ENCODE measurements around the gene RNF5. TPM values are rescaled to one million over a fixed set of nuclear protein-coding genes. Genes with fewer than 3 reads are reported as not detected.

RNF5 gene
- total and polyA plus RNA-seq, 9 of the 15 experiments (the other 6 are each of a cell fraction or from before 2014, with no cell fraction given) = 62.2 to 245 (median 129) TPM

DNA sequence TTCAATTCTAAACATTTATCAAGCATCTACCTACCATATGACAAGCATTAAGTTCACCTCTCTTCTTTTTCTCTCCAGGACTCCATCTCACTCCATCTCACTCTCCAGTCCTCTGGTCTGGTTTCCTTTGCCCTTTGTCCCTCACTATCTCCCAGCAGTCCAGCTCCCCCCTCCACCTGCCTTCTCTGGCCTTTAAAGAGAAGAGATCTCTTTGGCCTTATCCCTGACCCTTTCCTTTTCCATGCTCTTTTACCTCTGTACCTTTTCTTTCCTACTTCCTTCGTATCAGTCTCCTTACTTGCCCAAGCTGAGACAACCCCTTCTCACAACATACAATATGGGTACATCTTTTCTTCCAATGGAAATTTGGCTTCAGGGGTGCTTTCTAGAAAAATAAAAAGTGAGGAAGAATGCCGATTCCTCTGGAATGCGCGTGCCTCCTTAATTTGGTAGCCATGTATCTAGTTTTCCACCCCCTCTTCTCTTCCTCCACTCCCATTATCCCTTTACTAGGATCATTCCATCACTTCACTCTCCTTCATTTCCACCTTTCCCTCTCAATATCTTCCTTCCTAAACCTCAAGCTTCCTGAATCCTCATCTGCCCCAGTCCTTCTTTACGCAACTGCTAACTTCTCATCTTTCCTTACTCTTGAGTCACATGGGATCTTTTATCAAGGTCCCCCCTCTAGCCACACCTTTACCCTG, 1.6 kb upstream of the RNF5 start (continued):
- TF ChIP-seq, protein P1, sequence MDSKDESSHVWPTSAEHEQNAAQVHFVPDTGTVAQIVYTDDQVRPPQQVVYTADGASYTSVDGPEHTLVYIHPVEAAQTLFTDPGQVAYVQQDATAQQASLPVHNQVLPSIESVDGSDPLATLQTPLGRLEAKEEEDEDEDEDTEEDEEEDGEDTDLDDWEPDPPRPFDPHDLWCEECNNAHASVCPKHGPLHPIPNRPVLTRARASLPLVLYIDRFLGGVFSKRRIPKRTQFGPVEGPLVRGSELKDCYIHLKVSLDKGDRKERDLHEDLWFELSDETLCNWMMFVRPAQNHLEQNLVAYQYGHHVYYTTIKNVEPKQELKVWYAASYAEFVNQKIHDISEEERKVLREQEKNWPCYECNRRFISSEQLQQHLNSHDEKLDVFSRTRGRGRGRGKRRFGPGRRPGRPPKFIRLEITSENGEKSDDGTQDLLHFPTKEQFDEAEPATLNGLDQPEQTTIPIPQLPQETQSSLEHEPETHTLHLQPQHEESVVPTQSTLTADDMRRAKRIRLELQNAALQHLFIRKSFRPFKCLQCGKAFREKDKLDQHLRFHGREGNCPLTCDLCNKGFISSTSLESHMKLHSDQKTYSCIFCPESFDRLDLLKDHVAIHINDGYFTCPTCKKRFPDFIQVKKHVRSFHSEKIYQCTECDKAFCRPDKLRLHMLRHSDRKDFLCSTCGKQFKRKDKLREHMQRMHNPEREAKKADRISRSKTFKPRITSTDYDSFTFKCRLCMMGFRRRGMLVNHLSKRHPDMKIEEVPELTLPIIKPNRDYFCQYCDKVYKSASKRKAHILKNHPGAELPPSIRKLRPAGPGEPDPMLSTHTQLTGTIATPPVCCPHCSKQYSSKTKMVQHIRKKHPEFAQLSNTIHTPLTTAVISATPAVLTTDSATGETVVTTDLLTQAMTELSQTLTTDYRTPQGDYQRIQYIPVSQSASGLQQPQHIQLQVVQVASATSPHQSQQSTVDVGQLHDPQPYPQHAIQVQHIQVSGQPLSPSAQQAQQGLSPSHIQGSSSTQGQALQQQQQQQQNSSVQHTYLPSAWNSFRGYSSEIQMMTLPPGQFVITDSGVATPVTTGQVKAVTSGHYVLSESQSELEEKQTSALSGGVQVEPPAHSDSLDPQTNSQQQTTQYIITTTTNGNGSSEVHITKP (IDR thresholded peaks at IDR 0.05; ENCODE audit: partially characterized antibody) = peak; percentile 39
- TF ChIP-seq MTA2 (IDR thresholded peaks at IDR 0.05; ENCODE audit: low read depth) (peak; percentile 34), MTA1 (IDR thresholded peaks at IDR 0.05; ENCODE audit: borderline replicate concordance) (peak; percentile 57; the same call in 1 of the 2 replicates), SLC30A9 (CRISPR knock-in tag; IDR thresholded peaks at IDR 0.05) (no peak), SMARCA5 (IDR thresholded peaks at IDR 0.05) (peak; percentile 11; the same call in 1 of the 2 replicates), GABPB1 (CRISPR knock-in tag; IDR thresholded peaks at IDR 0.05) (no peak), GATA2 (CRISPR knock-in tag; IDR thresholded peaks at IDR 0.05) (0 out of 2 replicates have a peak, but pooled peaks have one; percentile 8), PHB2 (IDR thresholded peaks at IDR 0.05; ENCODE audit: low read depth) (peak; percentile 77), BACH1 (tag; IDR thresholded peaks at IDR 0.05) (no peak), MYBL2 (IDR thresholded peaks at IDR 0.05; ENCODE audit: low read depth) (no peak), MYBL2 (CRISPR knock-in tag; IDR thresholded peaks at IDR 0.05; ENCODE audit: borderline replicate concordance) (no peak), LEF1 (IDR thresholded peaks at IDR 0.05) (no peak), FUS (optimal IDR thresholded peaks at IDR 0.05; ENCODE audit: low read depth, low read length) (no peak)
- TF ChIP-seq, protein P2, sequence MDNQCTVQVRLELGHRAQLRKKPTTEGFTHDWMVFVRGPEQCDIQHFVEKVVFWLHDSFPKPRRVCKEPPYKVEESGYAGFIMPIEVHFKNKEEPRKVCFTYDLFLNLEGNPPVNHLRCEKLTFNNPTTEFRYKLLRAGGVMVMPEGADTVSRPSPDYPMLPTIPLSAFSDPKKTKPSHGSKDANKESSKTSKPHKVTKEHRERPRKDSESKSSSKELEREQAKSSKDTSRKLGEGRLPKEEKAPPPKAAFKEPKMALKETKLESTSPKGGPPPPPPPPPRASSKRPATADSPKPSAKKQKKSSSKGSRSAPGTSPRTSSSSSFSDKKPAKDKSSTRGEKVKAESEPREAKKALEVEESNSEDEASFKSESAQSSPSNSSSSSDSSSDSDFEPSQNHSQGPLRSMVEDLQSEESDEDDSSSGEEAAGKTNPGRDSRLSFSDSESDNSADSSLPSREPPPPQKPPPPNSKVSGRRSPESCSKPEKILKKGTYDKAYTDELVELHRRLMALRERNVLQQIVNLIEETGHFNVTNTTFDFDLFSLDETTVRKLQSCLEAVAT (IDR thresholded peaks at IDR 0.05) = peak; percentile 69 to 71; a peak in 2 of 4 replicates
- TF ChIP-seq, protein P3, sequence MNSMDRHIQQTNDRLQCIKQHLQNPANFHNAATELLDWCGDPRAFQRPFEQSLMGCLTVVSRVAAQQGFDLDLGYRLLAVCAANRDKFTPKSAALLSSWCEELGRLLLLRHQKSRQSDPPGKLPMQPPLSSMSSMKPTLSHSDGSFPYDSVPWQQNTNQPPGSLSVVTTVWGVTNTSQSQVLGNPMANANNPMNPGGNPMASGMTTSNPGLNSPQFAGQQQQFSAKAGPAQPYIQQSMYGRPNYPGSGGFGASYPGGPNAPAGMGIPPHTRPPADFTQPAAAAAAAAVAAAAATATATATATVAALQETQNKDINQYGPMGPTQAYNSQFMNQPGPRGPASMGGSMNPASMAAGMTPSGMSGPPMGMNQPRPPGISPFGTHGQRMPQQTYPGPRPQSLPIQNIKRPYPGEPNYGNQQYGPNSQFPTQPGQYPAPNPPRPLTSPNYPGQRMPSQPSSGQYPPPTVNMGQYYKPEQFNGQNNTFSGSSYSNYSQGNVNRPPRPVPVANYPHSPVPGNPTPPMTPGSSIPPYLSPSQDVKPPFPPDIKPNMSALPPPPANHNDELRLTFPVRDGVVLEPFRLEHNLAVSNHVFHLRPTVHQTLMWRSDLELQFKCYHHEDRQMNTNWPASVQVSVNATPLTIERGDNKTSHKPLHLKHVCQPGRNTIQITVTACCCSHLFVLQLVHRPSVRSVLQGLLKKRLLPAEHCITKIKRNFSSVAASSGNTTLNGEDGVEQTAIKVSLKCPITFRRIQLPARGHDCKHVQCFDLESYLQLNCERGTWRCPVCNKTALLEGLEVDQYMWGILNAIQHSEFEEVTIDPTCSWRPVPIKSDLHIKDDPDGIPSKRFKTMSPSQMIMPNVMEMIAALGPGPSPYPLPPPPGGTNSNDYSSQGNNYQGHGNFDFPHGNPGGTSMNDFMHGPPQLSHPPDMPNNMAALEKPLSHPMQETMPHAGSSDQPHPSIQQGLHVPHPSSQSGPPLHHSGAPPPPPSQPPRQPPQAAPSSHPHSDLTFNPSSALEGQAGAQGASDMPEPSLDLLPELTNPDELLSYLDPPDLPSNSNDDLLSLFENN (IDR thresholded peaks at IDR 0.05; ENCODE audit: low read depth in 2 of 2, low read length in 2 of 2) = no peak
- TF ChIP-seq, protein P4, sequence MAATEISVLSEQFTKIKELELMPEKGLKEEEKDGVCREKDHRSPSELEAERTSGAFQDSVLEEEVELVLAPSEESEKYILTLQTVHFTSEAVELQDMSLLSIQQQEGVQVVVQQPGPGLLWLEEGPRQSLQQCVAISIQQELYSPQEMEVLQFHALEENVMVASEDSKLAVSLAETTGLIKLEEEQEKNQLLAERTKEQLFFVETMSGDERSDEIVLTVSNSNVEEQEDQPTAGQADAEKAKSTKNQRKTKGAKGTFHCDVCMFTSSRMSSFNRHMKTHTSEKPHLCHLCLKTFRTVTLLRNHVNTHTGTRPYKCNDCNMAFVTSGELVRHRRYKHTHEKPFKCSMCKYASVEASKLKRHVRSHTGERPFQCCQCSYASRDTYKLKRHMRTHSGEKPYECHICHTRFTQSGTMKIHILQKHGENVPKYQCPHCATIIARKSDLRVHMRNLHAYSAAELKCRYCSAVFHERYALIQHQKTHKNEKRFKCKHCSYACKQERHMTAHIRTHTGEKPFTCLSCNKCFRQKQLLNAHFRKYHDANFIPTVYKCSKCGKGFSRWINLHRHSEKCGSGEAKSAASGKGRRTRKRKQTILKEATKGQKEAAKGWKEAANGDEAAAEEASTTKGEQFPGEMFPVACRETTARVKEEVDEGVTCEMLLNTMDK (IDR thresholded peaks at IDR 0.05; ENCODE audit: borderline replicate concordance, insufficient read depth, low read depth, low read length, poor library complexity, severe bottlenecking) = no peak

Data from K562 (cell line).